ENCODE results near the gene MAMSTR.

MAMSTR gene

GRCh38 chr19:48742096-48742495, 22.6 kb upstream of the MAMSTR start:
- peaks cover 3% of the 10 kb centered on the region; the same call in 1 of the 2 replicates for H3F3A ChIP-seq (ENCODE audit: control insufficient read depth, insufficient read depth)
- no peaks in the 10 kb centered on the region for H3K9me3 ChIP-seq (ENCODE audit: control insufficient read depth, insufficient read depth, low read length)
- 0 out of 2 replicates have a peak, but pooled peaks cover 6% of the 10 kb centered on the region for H3K27me3 ChIP-seq (ENCODE audit: control insufficient read depth, low read length)
- H3K79me2 ChIP-seq (ENCODE audit: control insufficient read depth, low read length) = no peaks in the 10 kb centered on the region
- no peaks in the 10 kb centered on the region for H3K9me2 ChIP-seq (replicated peaks; ENCODE audit: control insufficient read depth, low read length)
- no peaks in the 10 kb centered on the region for H3K36me3 ChIP-seq (ENCODE audit: control insufficient read depth, low read length)
- H4K20me1 ChIP-seq (ENCODE audit: control insufficient read depth, insufficient read depth, low read depth, low read length) = no peaks in the 10 kb centered on the region
- H3K4me3 ChIP-seq (ENCODE audit: low read length) = no peak overlapping the region
- H3K27ac ChIP-seq (ENCODE audit: low read depth, low read length) = no peak overlapping the region
- no peak for TF ChIP-seq CTCF (IDR thresholded peaks at IDR 0.05; ENCODE audit: low read depth, low read length, poor library complexity, severe bottlenecking)
- no peak for TF ChIP-seq EZH2phosphoT487 (IDR thresholded peaks at IDR 0.05; ENCODE audit: borderline replicate concordance, low read length)
- H3K4me2 ChIP-seq (ENCODE audit: low read length) = no peak overlapping the region
- H3K4me1 ChIP-seq (ENCODE audit: control insufficient read depth, low read length) = peaks cover 27% of the 10 kb centered on the region

GRCh38 chr19:48741129-48741999, 21.8 kb upstream of the MAMSTR start:
- Histone ChIP-seq H3K9me2 (replicated peaks; ENCODE audit: control insufficient read depth, low read length) (no peaks in the 10 kb centered on the region), H3K4me1 (ENCODE audit: control insufficient read depth, low read length) (peaks cover 22% of the 10 kb centered on the region), H3K4me3 (ENCODE audit: low read length) (peak overlapping the region; percentile 21; the same call in 1 of the 2 replicates), H3F3A (ENCODE audit: control insufficient read depth, insufficient read depth) (peaks cover 3% of the 10 kb centered on the region; the same call in 1 of the 2 replicates), H3K4me2 (ENCODE audit: low read length) (peak overlapping the region; percentile 41), H4K20me1 (ENCODE audit: control insufficient read depth, insufficient read depth, low read depth, low read length) (no peaks in the 10 kb centered on the region), H3K27ac (ENCODE audit: low read depth, low read length) (no peak overlapping the region), H3K79me2 (ENCODE audit: control insufficient read depth, low read length) (no peaks in the 10 kb centered on the region), H3K9me3 (ENCODE audit: control insufficient read depth, insufficient read depth, low read length) (no peaks in the 10 kb centered on the region), H3K36me3 (ENCODE audit: control insufficient read depth, low read length) (no peaks in the 10 kb centered on the region), H3K27me3 (ENCODE audit: control insufficient read depth, low read length) (0 out of 2 replicates have a peak, but pooled peaks cover 6% of the 10 kb centered on the region)
- TF ChIP-seq EZH2phosphoT487 (IDR thresholded peaks at IDR 0.05; ENCODE audit: borderline replicate concordance, low read length) = no peak
- TF ChIP-seq CTCF (IDR thresholded peaks at IDR 0.05; ENCODE audit: low read depth, low read length, poor library complexity, severe bottlenecking) = no peak

- H3K79me2 ChIP-seq (ENCODE audit: control insufficient read depth, low read length) = no peaks in the 10 kb centered on the region
- H4K20me1 ChIP-seq (ENCODE audit: control insufficient read depth, insufficient read depth, low read depth, low read length) = no peaks in the 10 kb centered on the region
- peaks cover 3% of the 10 kb centered on the region; the same call in 1 of the 2 replicates for H3F3A ChIP-seq (ENCODE audit: control insufficient read depth, insufficient read depth)
- TF ChIP-seq EZH2phosphoT487 (IDR thresholded peaks at IDR 0.05; ENCODE audit: borderline replicate concordance, low read length) (no peak), CTCF (IDR thresholded peaks at IDR 0.05; ENCODE audit: low read depth, low read length, poor library complexity, severe bottlenecking) (no peak)
- 0 out of 2 replicates have a peak, but pooled peaks cover 6% of the 10 kb centered on the region for H3K27me3 ChIP-seq (ENCODE audit: control insufficient read depth, low read length)
- H3K9me3 ChIP-seq (ENCODE audit: control insufficient read depth, insufficient read depth, low read length) = no peaks in the 10 kb centered on the region
- H3K4me2 ChIP-seq (ENCODE audit: low read length) = peak within 1 kb of the TSS; percentile 41
- peaks cover 22% of the 10 kb centered on the region for H3K4me1 ChIP-seq (ENCODE audit: control insufficient read depth, low read length)
- no peaks in the 10 kb centered on the region for H3K9me2 ChIP-seq (replicated peaks; ENCODE audit: control insufficient read depth, low read length)
- no peak within 1 kb of the TSS for H3K27ac ChIP-seq (ENCODE audit: low read depth, low read length)
- 0 out of 2 replicates have a peak within 1 kb of the TSS, but pooled peaks have one; percentile 21 for H3K4me3 ChIP-seq (ENCODE audit: low read length)
- H3K36me3 ChIP-seq (ENCODE audit: control insufficient read depth, low read length) = no peaks in the 10 kb centered on the region
These were observed 20.8 kb upstream of the MAMSTR start, which contains the start of gene RASIP1 for GRCh38 chr19:48740164-48740972. RASIP1 (minus strand) TSS chr19:48740610; CDS start chr19:48740282, 328 bp downstream.

Measured in DOHH2 (cell line).